Common myeloid progenitor, CD34-positive (primary cell): Measurements from ENCODE around the gene DIP2A.
"Not testable (repeated sequence)": the region's sequence is repeated elsewhere in the genome, so short reads cannot be mapped to it uniquely, and the experiment has no call there.

Source experiments
- CTCF ChIA-PET: fragments of 350-600 bp; sonication (Branson Sonifier 250); formaldehyde crosslinking; loops from one replicate; lab custom pipeline; 2021; ENCODE audit warnings: antibody characterized with exemption; lab: Charles Lee
- POLR2A ChIA-PET: fragments of 350-600 bp; sonication (Branson Sonifier 250); formaldehyde crosslinking; loops from one replicate; lab custom pipeline; 2021; ENCODE audit warnings: antibody characterized with exemption; lab: Charles Lee
- DNase-seq, 3 donors: peaks; one replicate each; pipeline versions ENCODE4 v3.0.0 to v3.0.0-alpha.2; 2013
- H3K27ac ChIP-seq, 2 experiments: 1 replicate in 1 of 2; 2 replicates in 1 of 2; pipeline ENCODE4 v1.7.0; 2013; ENCODE audit warnings: inconsistent platforms in 2 of 2, low read length in 2 of 2, mild to moderate bottlenecking in 2 of 2, low read depth in 1 of 2, moderate library complexity in 1 of 2; ENCODE audit not compliant: severe bottlenecking in 2 of 2, insufficient read depth in 1 of 2, poor library complexity in 1 of 2
- H3K27me3 ChIP-seq, 5 experiments: replicated peaks in 2 of 5; 1 replicate in 3 of 5; 2 replicates in 2 of 5; pipeline versions ENCODE4 v1.6.1 to v1.7.0; 2013; ENCODE audit warnings: low read length in 4 of 5, mild to moderate bottlenecking in 2 of 5, moderate library complexity in 2 of 5, inconsistent platforms in 1 of 5; ENCODE audit not compliant: insufficient read depth in 5 of 5, control insufficient read depth in 4 of 5
- H3K36me3 ChIP-seq, 4 experiments: 1 replicate in 2 of 4; 2 replicates in 2 of 4; pipeline versions ENCODE4 v1.6.1 to v1.7.0; 2013; ENCODE audit warnings: low read length in 3 of 4, control low read depth in 1 of 4, mild to moderate bottlenecking in 1 of 4; ENCODE audit not compliant: control insufficient read depth in 4 of 4, insufficient read depth in 4 of 4
- H3K4me1 ChIP-seq, 4 experiments: 1 replicate in 3 of 4; 2 replicates in 1 of 4; pipeline versions ENCODE4 v1.6.1 to v1.7.1; 2013; ENCODE audit warnings: low read length in 3 of 4, mild to moderate bottlenecking in 3 of 4, control low read depth in 1 of 4, inconsistent platforms in 1 of 4, moderate library complexity in 1 of 4; ENCODE audit not compliant: control insufficient read depth in 4 of 4, insufficient read depth in 4 of 4; ENCODE audit errors: control extremely low read depth in 1 of 4
- H3K4me3 ChIP-seq, 7 experiments: 1 replicate in 4 of 7; 2 replicates in 3 of 7; pipeline versions ENCODE4 v1.5.1 to v1.7.0; 2013; ENCODE audit warnings: mild to moderate bottlenecking in 7 of 7, low read length in 6 of 7, moderate library complexity in 6 of 7, inconsistent platforms in 2 of 7, low read depth in 2 of 7, control low read depth in 1 of 7; ENCODE audit not compliant: insufficient read depth in 4 of 7, control insufficient read depth in 1 of 7; ENCODE audit errors: extremely low read depth in 1 of 7
- H3K9me3 ChIP-seq, 5 experiments: 1 replicate in 4 of 5; 2 replicates in 1 of 5; pipeline versions ENCODE4 v1.6.1 to v1.7.1; 2013; ENCODE audit warnings: low read length in 4 of 5, mild to moderate bottlenecking in 2 of 5, inconsistent platforms in 1 of 5, low read depth in 1 of 5, moderate library complexity in 1 of 5; ENCODE audit not compliant: control insufficient read depth in 4 of 5, insufficient read depth in 2 of 5; ENCODE audit errors: control extremely low read depth in 1 of 5
- WGBS: methylation state at CpG from one replicate; pipeline ENCODE4 v1.1.5; 2013; ENCODE audit not compliant: insufficient coverage; 5-methylcytosine and 5-hydroxymethylcytosine counted together

DIP2A gene

GRCh38 chr21:46431448-46431847 is 27.2 kb upstream of the DIP2A start:
- ChIA-PET POLR2A (no interaction called here), CTCF (no interaction called here)
- WGBS: 96% methylated on average over 21 of the region's 21 CpGs

DNA sequence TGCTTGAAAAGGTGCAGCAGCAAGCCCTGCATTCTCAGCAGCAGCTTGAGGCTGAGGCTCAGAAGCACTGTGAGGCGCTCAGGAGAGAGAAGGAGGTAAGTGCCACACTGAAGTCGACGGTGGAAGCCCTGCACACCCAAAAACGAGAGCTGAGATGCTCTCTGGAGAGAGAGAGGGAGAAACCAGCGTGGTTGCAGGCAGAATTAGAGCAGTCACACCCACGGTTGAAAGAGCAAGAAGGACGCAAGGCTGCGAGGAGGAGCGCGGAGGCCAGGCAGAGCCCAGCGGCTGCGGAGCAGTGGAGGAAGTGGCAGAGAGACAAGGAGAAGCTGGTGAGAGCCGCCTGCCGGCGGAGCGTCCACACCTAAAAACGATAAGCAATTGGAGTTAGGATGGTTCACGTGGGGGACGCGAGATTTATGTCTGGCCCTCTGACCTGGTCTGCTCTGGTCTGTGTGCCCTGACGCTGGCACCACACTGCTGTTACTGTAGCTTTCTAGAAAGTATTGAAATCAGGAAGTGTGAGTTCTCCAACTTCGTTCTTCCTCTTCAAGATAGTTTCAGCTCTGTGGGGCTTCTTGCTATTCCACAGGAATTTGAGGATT is 26.7 kb upstream of the DIP2A start:
- Histone ChIP-seq H3K4me1 (peaks cover 0 to 3% (median 0%) of the 10 kb centered on the region in 4 experiments), H3K27ac (no peak overlapping the region), H3K9me3 (no peaks in the 10 kb centered on the region), H3K36me3 (peaks cover 9 to 90% (median 57%) of the 10 kb centered on the region in 4 experiments), H3K27me3 (no peaks in the 10 kb centered on the region), H3K4me3 (no peak overlapping the region)
- DNase-seq: peak in 1 of 3 donors; percentile 26
- ChIA-PET POLR2A (no interaction called here), CTCF (no interaction called here)
- WGBS: 79% methylated on average over 21 of the region's 22 CpGs

More at GRCh38 chr21:46431448-46431847, 27.2 kb upstream of the DIP2A start:
- Histone ChIP-seq H3K4me1 (no peaks in the 10 kb centered on the region), H3K9me3 (no peaks in the 10 kb centered on the region), H3K27ac (no peak overlapping the region), H3K4me3 (no peak overlapping the region), H3K27me3 (no peaks in the 10 kb centered on the region), H3K36me3 (peaks cover 9 to 90% (median 57%) of the 10 kb centered on the region in 4 experiments)
- DNase-seq: no peak

DNA sequence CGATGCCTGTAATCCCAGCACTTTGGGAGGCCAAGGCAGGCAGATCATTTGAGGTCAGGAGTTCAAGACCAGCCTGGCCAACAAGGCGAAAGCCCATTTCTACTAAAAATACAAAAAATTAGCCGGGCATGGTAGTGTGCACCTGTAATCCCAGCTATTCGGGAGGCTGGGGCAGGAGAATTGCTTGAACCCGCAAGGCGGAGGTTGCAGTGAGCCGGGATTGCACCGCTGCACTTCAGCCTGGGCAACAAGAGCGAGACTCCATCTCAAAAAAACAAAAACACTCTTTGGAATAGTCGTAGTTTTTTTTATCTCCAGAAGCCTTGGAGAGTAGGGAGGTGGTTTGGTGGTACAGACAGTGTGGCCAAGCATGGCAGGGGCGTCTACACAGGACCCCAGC is 25.6 kb upstream of the DIP2A start:
- peaks cover 8 to 89% (median 62%) of the 10 kb centered on the region in 4 experiments for H3K36me3 ChIP-seq
- H3K4me1 ChIP-seq, POLR2A ChIA-PET, DNase-seq, H3K27ac ChIP-seq, CTCF ChIA-PET, H3K4me3 ChIP-seq, H3K27me3 ChIP-seq, H3K9me3 ChIP-seq: not testable (repeated sequence)
- 63% methylated on average over 3 of the region's 11 CpGs for WGBS

DNA sequence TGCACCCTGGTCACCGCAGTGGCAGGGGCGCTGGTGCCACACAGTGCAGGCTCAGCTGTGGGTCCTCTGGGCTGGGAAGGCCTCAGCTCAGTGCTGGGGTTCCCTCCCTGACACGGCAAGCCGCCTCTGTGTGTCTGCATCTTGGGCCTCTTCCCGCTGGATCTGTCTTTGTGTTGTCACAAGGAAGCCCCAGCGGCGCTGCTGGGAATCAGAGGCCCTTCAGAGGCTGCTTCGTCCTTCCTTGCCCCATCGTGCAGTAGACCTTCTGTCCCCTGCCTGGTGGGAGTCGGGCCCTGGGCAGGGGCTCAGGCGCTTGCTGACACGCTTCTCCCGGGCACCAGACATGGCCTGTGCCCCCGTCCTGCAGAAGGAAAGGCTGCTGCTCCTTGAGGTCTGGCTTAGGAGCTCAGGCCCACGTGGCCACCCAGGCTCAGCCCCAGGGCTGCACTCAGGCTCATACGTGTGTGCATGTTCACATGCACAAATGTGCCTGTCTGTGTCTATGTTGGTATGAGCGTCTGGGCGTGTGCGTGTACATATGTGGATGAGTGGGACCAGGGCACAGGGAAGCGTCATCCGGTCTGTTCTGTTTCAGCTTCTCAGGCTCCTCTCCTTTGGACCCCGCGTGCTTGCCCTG is 24.3 kb upstream of the DIP2A start:
- CTCF ChIA-PET: no interaction called here
- H3K4me3 ChIP-seq: no peak overlapping the region
- H3K27ac ChIP-seq: no peak overlapping the region
- H3K9me3 ChIP-seq: no peaks in the 10 kb centered on the region
- POLR2A ChIA-PET: no interaction called here
- peaks cover 0 to 3% (median 0%) of the 10 kb centered on the region in 4 experiments for H3K4me1 ChIP-seq
- H3K27me3 ChIP-seq: no peaks in the 10 kb centered on the region
- DNase-seq: no peak
- peaks cover 14 to 85% (median 63%) of the 10 kb centered on the region in 4 experiments for H3K36me3 ChIP-seq
- 96% methylated on average over 20 of the region's 23 CpGs for WGBS

- no peaks in the 10 kb centered on the region for H3K27me3 ChIP-seq
- peaks cover 12 to 85% (median 57%) of the 10 kb centered on the region in 4 experiments for H3K36me3 ChIP-seq
- no peak overlapping the region for H3K27ac ChIP-seq
- CTCF ChIA-PET: no interaction called here
- H3K9me3 ChIP-seq: no peaks in the 10 kb centered on the region
- WGBS: 98% methylated on average over 28 of the region's 29 CpGs
- POLR2A ChIA-PET: no interaction called here
- no peak overlapping the region for H3K4me3 ChIP-seq
- peaks cover 0 to 3% (median 0%) of the 10 kb centered on the region in 4 experiments for H3K4me1 ChIP-seq
- DNase-seq: no peak
Measured at GRCh38 chr21:46435786-46436227, 22.9 kb upstream of the DIP2A start.

GRCh38 chr21:46436621-46437020 is 22.1 kb upstream of the DIP2A start:
- ChIA-PET POLR2A (no interaction called here), CTCF (no interaction called here)
- peaks cover 16 to 85% (median 56%) of the 10 kb centered on the region in 4 experiments for H3K36me3 ChIP-seq
- no peak overlapping the region for H3K4me3 ChIP-seq
- no peak overlapping the region for H3K27ac ChIP-seq
- H3K27me3 ChIP-seq: no peaks in the 10 kb centered on the region
- DNase-seq: no peak
- peaks cover 0 to 3% (median 0%) of the 10 kb centered on the region in 4 experiments for H3K4me1 ChIP-seq
- no peaks in the 10 kb centered on the region for H3K9me3 ChIP-seq
- WGBS: 93% methylated on average over 14 of the region's 15 CpGs

DNA sequence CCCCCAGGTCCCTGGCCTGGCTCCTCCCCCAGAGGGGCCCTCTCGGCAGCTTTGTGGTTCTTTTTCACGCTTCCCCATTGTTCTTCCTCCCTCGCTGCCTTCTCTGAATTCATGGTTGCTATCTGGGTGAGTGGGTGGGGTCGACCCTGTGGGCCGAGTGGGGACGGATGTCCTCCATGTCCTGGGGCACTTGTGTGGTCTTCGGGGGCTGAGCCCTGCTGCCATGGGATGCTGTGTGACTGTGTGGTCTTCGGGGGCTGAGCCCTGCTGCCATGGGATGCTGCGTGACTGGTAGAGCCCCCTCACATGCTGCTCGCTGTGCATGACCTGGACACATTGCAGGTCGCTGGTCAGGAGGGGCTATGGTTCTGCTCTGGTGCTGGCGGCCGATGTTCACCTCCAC is 21.6 kb upstream of the DIP2A start:
- Histone ChIP-seq H3K4me3 (no peak overlapping the region), H3K27ac (no peak overlapping the region), H3K4me1 (peaks cover 0 to 3% (median 0%) of the 10 kb centered on the region in 4 experiments), H3K9me3 (no peaks in the 10 kb centered on the region), H3K27me3 (no peaks in the 10 kb centered on the region), H3K36me3 (peaks cover 19 to 85% (median 54%) of the 10 kb centered on the region in 4 experiments)
- DNase-seq: no peak
- WGBS: 91% methylated on average over 7 of the region's 13 CpGs
- ChIA-PET POLR2A (no interaction called here), CTCF (no interaction called here)
